ENCODE results near the gene SMAD6.

Gene SMAD6

GRCh38 chr15:66745530-66746230, 43.6 kb downstream of the SMAD6 start:
- no peaks in the 10 kb centered on the region for H3K79me2 ChIP-seq (ENCODE audit: control insufficient read depth, low read length)
- no peaks in the 10 kb centered on the region for H3K9me3 ChIP-seq (ENCODE audit: control insufficient read depth, insufficient read depth, low read length)
- no peaks in the 10 kb centered on the region for H3K4me1 ChIP-seq (ENCODE audit: control insufficient read depth, low read length)
- H3K9me2 ChIP-seq (replicated peaks; ENCODE audit: control insufficient read depth, low read length): no peaks in the 10 kb centered on the region
- no peaks in the 10 kb centered on the region for H4K20me1 ChIP-seq (ENCODE audit: control insufficient read depth, insufficient read depth, low read depth, low read length)
- no peak for TF ChIP-seq EZH2phosphoT487 (IDR thresholded peaks at IDR 0.05; ENCODE audit: borderline replicate concordance, low read length)
- TF ChIP-seq, protein P1, sequence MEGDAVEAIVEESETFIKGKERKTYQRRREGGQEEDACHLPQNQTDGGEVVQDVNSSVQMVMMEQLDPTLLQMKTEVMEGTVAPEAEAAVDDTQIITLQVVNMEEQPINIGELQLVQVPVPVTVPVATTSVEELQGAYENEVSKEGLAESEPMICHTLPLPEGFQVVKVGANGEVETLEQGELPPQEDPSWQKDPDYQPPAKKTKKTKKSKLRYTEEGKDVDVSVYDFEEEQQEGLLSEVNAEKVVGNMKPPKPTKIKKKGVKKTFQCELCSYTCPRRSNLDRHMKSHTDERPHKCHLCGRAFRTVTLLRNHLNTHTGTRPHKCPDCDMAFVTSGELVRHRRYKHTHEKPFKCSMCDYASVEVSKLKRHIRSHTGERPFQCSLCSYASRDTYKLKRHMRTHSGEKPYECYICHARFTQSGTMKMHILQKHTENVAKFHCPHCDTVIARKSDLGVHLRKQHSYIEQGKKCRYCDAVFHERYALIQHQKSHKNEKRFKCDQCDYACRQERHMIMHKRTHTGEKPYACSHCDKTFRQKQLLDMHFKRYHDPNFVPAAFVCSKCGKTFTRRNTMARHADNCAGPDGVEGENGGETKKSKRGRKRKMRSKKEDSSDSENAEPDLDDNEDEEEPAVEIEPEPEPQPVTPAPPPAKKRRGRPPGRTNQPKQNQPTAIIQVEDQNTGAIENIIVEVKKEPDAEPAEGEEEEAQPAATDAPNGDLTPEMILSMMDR (IDR thresholded peaks at IDR 0.05; ENCODE audit: low read depth, low read length, poor library complexity, severe bottlenecking): no peak
- H3K4me2 ChIP-seq (ENCODE audit: low read length): no peak overlapping the region
- H3K27me3 ChIP-seq (ENCODE audit: control insufficient read depth, low read length): 0 out of 2 replicates have a peak, but pooled peaks cover 3% of the 10 kb centered on the region
- no peaks in the 10 kb centered on the region for H3K36me3 ChIP-seq (ENCODE audit: control insufficient read depth, low read length)
- H3K27ac ChIP-seq (ENCODE audit: low read depth, low read length): no peak overlapping the region
- no peak overlapping the region for H3K4me3 ChIP-seq (ENCODE audit: low read length)
- no peaks in the 10 kb centered on the region for H3F3A ChIP-seq (ENCODE audit: control insufficient read depth, insufficient read depth)

GRCh38 chr15:66746231-66746605, 44.2 kb downstream of the SMAD6 start:
- Histone ChIP-seq H3K4me1 (ENCODE audit: control insufficient read depth, low read length) (no peaks in the 10 kb centered on the region), H3F3A (ENCODE audit: control insufficient read depth, insufficient read depth) (no peaks in the 10 kb centered on the region), H3K36me3 (ENCODE audit: control insufficient read depth, low read length) (no peaks in the 10 kb centered on the region), H3K4me3 (ENCODE audit: low read length) (no peak overlapping the region), H3K4me2 (ENCODE audit: low read length) (no peak overlapping the region), H3K9me3 (ENCODE audit: control insufficient read depth, insufficient read depth, low read length) (no peaks in the 10 kb centered on the region), H3K9me2 (replicated peaks; ENCODE audit: control insufficient read depth, low read length) (no peaks in the 10 kb centered on the region), H3K79me2 (ENCODE audit: control insufficient read depth, low read length) (no peaks in the 10 kb centered on the region), H4K20me1 (ENCODE audit: control insufficient read depth, insufficient read depth, low read depth, low read length) (no peaks in the 10 kb centered on the region), H3K27ac (ENCODE audit: low read depth, low read length) (no peak overlapping the region), H3K27me3 (ENCODE audit: control insufficient read depth, low read length) (0 out of 2 replicates have a peak, but pooled peaks cover 3% of the 10 kb centered on the region)
- TF ChIP-seq, protein P1 (IDR thresholded peaks at IDR 0.05; ENCODE audit: low read depth, low read length, poor library complexity, severe bottlenecking): no peak
- TF ChIP-seq EZH2phosphoT487 (IDR thresholded peaks at IDR 0.05; ENCODE audit: borderline replicate concordance, low read length): no peak

GRCh38 chr15:66747223-66747622, 45.2 kb downstream of the SMAD6 start:
- Histone ChIP-seq H3K9me3 (ENCODE audit: control insufficient read depth, insufficient read depth, low read length) (no peaks in the 10 kb centered on the region), H3K4me1 (ENCODE audit: control insufficient read depth, low read length) (peaks cover 6% of the 10 kb centered on the region), H3K27ac (ENCODE audit: low read depth, low read length) (no peak overlapping the region), H3K36me3 (ENCODE audit: control insufficient read depth, low read length) (no peaks in the 10 kb centered on the region), H4K20me1 (ENCODE audit: control insufficient read depth, insufficient read depth, low read depth, low read length) (no peaks in the 10 kb centered on the region), H3K9me2 (replicated peaks; ENCODE audit: control insufficient read depth, low read length) (no peaks in the 10 kb centered on the region), H3K4me2 (ENCODE audit: low read length) (no peak overlapping the region), H3K4me3 (ENCODE audit: low read length) (no peak overlapping the region), H3F3A (ENCODE audit: control insufficient read depth, insufficient read depth) (no peaks in the 10 kb centered on the region), H3K27me3 (ENCODE audit: control insufficient read depth, low read length) (0 out of 2 replicates have a peak, but pooled peaks cover 3% of the 10 kb centered on the region), H3K79me2 (ENCODE audit: control insufficient read depth, low read length) (no peaks in the 10 kb centered on the region)
- TF ChIP-seq, protein P1 (IDR thresholded peaks at IDR 0.05; ENCODE audit: low read depth, low read length, poor library complexity, severe bottlenecking): no peak
- TF ChIP-seq EZH2phosphoT487 (IDR thresholded peaks at IDR 0.05; ENCODE audit: borderline replicate concordance, low read length): no peak

Data from DOHH2 (cell line).